HEK293 (cell line): ENCODE measurements around the gene ABCA1.

Experiments used
- BCL11A ChIP-seq: fragments of 450-650 bp; formaldehyde crosslinking; IDR thresholded peaks from 2 replicates; pipeline ENCODE4 v1.5.1; 2016; ENCODE audit warnings: low read depth, missing biosample characterization, missing genetic modification characterization
- PRDM6 ChIP-seq: fragments of 450-650 bp; formaldehyde crosslinking; IDR thresholded peaks from 2 replicates; pipeline ENCODE4 v1.5.1; 2017; ENCODE audit warnings: missing biosample characterization, missing genetic modification characterization
- REST ChIP-seq: fragments of 450-650 bp; formaldehyde crosslinking; IDR thresholded peaks from 2 replicates; pipeline ENCODE4 v1.5.1; 2016; ENCODE audit warnings: missing biosample characterization, missing genetic modification characterization
- TCF7L2 ChIP-seq: IDR thresholded peaks from 2 replicates; pipeline ENCODE4 v1.6.1; 2011; ENCODE audit warnings: low read depth, mild to moderate bottlenecking, inconsistent platforms, low read length, moderate library complexity, borderline replicate concordance
- ZNF148 ChIP-seq: fragments of 450-650 bp; formaldehyde crosslinking; IDR thresholded peaks from 2 replicates; pipeline ENCODE4 v1.5.0; 2017; ENCODE audit warnings: missing biosample characterization, missing genetic modification characterization, borderline replicate concordance
- ZNF248 ChIP-seq: fragments of 450-650 bp; formaldehyde crosslinking; IDR thresholded peaks from 2 replicates; pipeline ENCODE4 v1.5.1; 2017; ENCODE audit warnings: missing biosample characterization, missing genetic modification characterization
- ZNF449 ChIP-seq: fragments of 450-650 bp; formaldehyde crosslinking; IDR thresholded peaks from 2 replicates; pipeline ENCODE4 v1.5.1; 2017; ENCODE audit warnings: missing biosample characterization, mild to moderate bottlenecking, missing genetic modification characterization, moderate library complexity
- ZNF664 ChIP-seq: fragments of 450-650 bp; formaldehyde crosslinking; IDR thresholded peaks from 2 replicates; pipeline ENCODE4 v1.5.1; 2016; ENCODE audit warnings: missing biosample characterization, missing genetic modification characterization
- ZNF701 ChIP-seq: fragments of 450-650 bp; formaldehyde crosslinking; IDR thresholded peaks from 2 replicates; pipeline ENCODE4 v1.5.1; 2016; ENCODE audit warnings: missing biosample characterization, missing genetic modification characterization
- ZNF707 ChIP-seq: fragments of 450-650 bp; formaldehyde crosslinking; IDR thresholded peaks from 2 replicates; pipeline ENCODE4 v1.5.1; 2016; ENCODE audit warnings: missing biosample characterization, missing genetic modification characterization
- TF ChIP-seq, protein P1 (sequence below): fragments of 450-650 bp; formaldehyde crosslinking; IDR thresholded peaks from 2 replicates; pipeline ENCODE4 v1.5.1; 2016; ENCODE audit warnings: missing biosample characterization, missing genetic modification characterization
- TF ChIP-seq, protein P2 (sequence below): fragments of 450-650 bp; formaldehyde crosslinking; IDR thresholded peaks from 2 replicates; pipeline ENCODE4 v1.5.1; 2016; ENCODE audit warnings: missing biosample characterization, missing genetic modification characterization, borderline replicate concordance
- TF ChIP-seq, protein P3 (sequence below): fragments of 450-650 bp; formaldehyde crosslinking; IDR thresholded peaks from 2 replicates; pipeline ENCODE4 v1.5.1; 2016; ENCODE audit warnings: missing biosample characterization, missing genetic modification characterization

GRCh38 chr9:104779946-104780535 lies 147.9 kb downstream of the ABCA1 start:
- TF ChIP-seq ZNF707 (no peak), ZNF148 (tag by site-specific recombination) (no peak), REST (tag by site-specific recombination) (no peak), ZNF701 (tag by site-specific recombination) (no peak), BCL11A (tag by site-specific recombination) (no peak), PRDM6 (tag by site-specific recombination) (no peak), ZNF248 (tag by site-specific recombination) (no peak), TCF7L2 (no peak), ZNF664 (tag by site-specific recombination) (no peak), ZNF449 (tag by site-specific recombination) (no peak)
- TF ChIP-seq, protein P1, sequence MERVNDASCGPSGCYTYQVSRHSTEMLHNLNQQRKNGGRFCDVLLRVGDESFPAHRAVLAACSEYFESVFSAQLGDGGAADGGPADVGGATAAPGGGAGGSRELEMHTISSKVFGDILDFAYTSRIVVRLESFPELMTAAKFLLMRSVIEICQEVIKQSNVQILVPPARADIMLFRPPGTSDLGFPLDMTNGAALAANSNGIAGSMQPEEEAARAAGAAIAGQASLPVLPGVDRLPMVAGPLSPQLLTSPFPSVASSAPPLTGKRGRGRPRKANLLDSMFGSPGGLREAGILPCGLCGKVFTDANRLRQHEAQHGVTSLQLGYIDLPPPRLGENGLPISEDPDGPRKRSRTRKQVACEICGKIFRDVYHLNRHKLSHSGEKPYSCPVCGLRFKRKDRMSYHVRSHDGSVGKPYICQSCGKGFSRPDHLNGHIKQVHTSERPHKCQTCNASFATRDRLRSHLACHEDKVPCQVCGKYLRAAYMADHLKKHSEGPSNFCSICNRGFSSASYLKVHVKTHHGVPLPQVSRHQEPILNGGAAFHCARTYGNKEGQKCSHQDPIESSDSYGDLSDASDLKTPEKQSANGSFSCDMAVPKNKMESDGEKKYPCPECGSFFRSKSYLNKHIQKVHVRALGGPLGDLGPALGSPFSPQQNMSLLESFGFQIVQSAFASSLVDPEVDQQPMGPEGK (tag by site-specific recombination) = no peak
- TF ChIP-seq, protein P2, sequence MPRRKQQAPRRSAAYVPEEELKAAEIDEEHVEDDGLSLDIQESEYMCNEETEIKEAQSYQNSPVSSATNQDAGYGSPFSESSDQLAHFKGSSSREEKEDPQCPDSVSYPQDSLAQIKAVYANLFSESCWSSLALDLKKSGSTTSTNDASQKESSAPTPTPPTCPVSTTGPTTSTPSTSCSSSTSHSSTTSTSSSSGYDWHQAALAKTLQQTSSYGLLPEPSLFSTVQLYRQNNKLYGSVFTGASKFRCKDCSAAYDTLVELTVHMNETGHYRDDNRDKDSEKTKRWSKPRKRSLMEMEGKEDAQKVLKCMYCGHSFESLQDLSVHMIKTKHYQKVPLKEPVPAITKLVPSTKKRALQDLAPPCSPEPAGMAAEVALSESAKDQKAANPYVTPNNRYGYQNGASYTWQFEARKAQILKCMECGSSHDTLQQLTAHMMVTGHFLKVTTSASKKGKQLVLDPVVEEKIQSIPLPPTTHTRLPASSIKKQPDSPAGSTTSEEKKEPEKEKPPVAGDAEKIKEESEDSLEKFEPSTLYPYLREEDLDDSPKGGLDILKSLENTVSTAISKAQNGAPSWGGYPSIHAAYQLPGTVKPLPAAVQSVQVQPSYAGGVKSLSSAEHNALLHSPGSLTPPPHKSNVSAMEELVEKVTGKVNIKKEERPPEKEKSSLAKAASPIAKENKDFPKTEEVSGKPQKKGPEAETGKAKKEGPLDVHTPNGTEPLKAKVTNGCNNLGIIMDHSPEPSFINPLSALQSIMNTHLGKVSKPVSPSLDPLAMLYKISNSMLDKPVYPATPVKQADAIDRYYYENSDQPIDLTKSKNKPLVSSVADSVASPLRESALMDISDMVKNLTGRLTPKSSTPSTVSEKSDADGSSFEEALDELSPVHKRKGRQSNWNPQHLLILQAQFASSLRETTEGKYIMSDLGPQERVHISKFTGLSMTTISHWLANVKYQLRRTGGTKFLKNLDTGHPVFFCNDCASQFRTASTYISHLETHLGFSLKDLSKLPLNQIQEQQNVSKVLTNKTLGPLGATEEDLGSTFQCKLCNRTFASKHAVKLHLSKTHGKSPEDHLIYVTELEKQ (tag by site-specific recombination) = no peak
- TF ChIP-seq, protein P3, sequence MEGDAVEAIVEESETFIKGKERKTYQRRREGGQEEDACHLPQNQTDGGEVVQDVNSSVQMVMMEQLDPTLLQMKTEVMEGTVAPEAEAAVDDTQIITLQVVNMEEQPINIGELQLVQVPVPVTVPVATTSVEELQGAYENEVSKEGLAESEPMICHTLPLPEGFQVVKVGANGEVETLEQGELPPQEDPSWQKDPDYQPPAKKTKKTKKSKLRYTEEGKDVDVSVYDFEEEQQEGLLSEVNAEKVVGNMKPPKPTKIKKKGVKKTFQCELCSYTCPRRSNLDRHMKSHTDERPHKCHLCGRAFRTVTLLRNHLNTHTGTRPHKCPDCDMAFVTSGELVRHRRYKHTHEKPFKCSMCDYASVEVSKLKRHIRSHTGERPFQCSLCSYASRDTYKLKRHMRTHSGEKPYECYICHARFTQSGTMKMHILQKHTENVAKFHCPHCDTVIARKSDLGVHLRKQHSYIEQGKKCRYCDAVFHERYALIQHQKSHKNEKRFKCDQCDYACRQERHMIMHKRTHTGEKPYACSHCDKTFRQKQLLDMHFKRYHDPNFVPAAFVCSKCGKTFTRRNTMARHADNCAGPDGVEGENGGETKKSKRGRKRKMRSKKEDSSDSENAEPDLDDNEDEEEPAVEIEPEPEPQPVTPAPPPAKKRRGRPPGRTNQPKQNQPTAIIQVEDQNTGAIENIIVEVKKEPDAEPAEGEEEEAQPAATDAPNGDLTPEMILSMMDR (tag by site-specific recombination) = no peak
